Epidermal melanocyte (primary cell): ENCODE data around the gene CMAS.
"Not testable (repeated sequence)": the region's sequence is repeated elsewhere in the genome, so short reads cannot be mapped to it uniquely, and the experiment has no call there.

ENCODE experiments used
- DNase-seq: peaks from one replicate; pipeline ENCODE4 v3.0.0; 2011; ENCODE audit warnings: low spot score; ENCODE audit not compliant: insufficient read length

The CMAS gene

DNA sequence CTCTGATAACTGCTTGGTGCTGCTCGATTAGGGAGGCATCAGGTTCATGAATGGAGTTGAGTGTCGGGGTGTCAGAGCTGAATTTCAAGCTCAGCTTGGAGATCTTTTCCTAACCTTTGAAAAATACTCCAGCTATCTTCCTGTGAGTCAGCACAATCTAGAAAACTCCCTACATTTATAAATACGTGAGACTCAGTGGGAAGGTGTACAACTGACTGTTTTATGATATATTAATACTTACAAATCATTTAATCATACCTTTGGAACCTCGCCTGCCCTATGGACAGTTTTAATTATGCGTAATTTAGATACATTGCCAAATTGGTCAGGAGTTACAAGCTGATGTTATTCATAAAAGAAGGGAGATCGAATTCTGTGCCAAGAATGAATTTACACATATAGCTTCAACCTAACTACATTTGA is 961 bp downstream of the CMAS start:
- DNase-seq = no peak

DNA sequence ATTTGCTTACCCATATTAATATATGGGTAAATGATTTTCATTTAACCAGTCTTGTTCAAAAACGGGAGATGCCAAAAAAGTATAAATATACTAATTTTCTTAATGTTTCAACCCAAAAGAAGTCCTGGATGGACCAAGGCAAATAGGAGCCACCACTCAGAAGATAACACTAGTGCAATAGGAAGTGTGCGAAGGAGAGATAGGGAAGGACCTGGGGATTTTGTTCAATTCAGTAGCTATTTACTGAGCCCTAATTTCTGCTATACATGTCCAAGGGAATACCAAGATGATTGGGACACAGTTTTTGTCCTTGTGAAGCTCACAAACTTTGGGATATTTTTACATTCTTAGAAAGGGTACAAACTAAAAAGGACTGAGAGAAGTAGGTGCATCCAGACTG is 1.5 kb downstream of the CMAS start:
- DNase-seq = no peak

DNA sequence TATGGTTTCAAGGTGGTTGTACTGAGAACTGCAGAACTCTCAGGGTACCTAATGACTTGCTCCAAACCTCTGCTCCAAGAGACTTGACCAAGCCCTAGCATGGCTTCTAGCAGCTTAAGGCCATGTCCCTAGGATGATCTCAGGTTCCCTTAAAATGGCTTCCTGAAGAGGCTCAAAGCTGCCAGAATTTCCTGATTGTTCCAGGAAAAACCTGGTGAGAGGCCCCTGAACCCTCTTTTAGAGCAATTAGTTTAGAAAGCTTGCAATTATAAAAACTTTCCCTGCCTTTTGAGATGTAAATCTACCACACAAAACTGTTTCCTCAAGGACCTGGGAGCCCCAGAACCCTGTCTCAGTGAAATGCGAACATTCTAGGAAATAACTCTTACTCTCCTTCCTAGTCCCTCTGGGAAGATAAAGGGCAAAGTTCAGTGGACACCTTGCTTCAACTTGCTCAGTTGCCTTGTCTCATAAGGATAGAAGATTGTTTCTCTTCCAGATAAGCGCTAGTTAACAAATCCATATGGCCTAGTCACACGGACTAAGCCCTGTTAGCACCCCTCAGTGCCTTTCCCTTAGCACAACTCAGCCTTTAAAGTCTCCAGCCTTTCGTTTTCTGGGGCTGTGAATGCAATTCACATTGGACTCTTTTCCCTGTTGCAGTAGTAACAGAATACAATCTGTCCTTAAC is 2.5 kb downstream of the CMAS start:
- no peak for DNase-seq

DNA sequence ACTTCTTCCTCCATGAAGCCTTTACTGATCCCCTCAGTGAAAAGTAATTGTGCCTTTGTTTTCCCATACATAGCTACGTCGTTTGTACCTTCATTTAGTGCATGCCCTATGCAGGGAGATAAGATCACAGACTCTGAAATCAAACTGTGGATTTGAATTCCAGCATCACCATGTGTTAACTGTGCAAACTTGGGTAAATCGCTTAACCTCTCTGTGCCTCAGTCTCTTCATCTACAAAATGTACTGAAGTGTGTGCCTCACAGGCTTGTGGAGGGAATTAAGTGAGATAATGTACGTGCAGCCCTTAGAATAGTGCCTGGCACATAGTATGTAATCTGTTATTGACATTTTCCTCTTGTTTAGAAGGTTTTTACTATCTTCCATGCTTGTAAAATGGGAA is 4.1 kb downstream of the CMAS start:
- no peak for DNase-seq

- DNase-seq = no peak
Measured at GRCh38 chr12:22051114-22051698, 5.2 kb downstream of the CMAS start.

GRCh38 chr12:22052994-22053393 is 7.0 kb downstream of the CMAS start:
- DNase-seq = not testable (repeated sequence)

- DNase-seq = no peak
Measured at GRCh38 chr12:22054155-22054554, 8.1 kb downstream of the CMAS start.

DNA sequence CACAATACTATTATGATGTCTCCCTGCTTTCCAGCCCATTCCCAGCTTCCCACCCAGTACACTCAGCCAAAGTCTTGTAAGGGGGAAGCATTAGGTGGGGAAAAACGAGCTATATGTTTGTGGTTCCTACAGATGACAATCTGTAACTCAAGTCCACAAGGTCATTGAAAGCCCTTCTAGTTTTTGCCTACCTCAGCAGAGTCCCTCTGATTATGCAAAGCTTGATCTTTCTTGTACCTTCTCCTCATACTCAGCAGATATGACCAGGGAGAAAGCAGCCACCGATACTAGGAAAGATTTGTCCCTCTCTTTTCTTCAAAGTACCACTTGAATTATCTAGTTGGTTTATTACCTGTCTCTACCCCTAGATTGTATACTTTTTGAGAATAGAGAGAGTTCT is 10.6 kb downstream of the CMAS start:
- no peak for DNase-seq

- DNase-seq = no peak
Measured at GRCh38 chr12:22059976-22060647, 14.1 kb downstream of the CMAS start.

GRCh38 chr12:22064968-22065367 is 18.9 kb downstream of the CMAS start:
- no peak for DNase-seq

GRCh38 chr12:22066310-22066709 is 20.3 kb downstream of the CMAS start:
- no peak for DNase-seq

DNA sequence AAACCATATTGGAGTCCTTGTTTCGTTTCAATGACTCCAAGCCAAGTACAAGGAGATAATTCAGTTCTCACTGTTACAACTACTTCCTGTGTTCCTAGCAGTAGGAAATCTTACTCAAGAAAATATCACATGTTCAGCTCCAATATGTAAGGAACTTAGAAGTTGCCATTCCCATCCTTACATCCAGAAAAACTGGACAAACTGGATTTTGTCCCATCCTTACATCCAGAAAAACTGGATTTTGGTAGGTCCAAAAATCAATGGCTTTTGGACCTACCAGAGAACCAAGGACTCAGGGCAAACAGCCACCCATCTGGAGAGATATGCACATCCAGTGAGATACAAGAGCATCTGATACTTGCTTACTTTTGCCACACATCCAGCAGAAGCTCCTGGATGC is 23.8 kb downstream of the CMAS start:
- DNase-seq = no peak

- no peak for DNase-seq
Measured at GRCh38 chr12:22082190-22082701, 36.2 kb downstream of the CMAS start.

DNA sequence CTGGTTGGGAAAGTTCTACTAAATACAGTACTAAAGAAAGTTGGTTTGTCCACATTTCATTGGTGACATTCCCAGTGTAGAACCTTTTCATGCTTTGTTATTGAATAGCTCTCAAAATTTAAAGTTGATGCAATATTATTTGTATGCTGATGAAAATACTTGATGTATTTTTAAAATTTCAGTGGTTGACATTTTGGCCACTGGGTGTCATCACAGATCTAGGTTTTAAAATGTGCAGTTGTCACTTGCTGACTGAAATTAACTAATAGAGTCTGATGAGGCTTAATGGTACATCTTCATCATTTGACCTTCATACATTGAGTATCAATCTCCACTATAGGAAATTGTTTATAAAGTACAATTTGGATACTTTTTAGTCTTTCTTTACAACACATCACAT is 37.1 kb downstream of the CMAS start:
- DNase-seq = no peak

- no peak for DNase-seq
Measured at GRCh38 chr12:22084852-22085251, 38.8 kb downstream of the CMAS start.

DNA sequence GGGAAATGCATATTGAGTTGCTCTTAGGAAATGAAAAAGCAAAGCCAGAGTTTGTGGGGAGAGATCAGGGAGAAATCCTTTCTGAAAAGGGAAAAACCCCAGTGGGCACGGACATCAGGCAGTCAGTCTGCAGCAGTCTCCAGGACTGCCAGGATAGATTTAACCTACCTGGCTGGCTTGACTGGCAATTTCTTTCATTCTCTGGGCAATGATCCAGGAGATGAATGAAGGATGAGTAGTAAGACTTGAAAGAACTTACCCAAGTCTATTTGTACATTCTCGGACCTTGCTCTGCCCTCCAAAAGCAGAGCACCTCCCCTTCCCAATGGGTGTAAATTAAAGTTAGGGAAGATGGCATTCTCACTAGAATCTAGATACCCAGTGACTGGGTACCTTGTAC is 42.9 kb downstream of the CMAS start:
- no peak for DNase-seq

DNA sequence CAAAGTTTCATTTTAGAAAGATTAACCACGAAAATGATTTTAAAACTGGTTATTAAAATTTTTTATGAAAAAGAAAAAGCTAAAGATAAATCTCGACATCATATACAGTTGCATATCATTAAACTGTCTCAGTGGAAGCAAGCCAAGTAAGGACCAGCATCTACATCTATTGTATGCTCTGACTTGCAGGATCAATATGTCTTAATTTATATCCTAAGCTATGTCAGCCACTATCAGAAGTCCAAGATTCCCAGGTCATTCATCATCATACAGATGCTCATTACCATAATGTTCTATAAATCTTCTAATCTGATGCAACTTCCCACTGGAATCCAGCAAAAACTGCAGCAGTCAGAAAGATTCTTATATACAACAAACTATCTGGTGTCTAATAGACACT is 43.5 kb downstream of the CMAS start:
- DNase-seq = no peak

GRCh38 chr12:22099062-22099461 is 53.0 kb downstream of the CMAS start:
- DNase-seq = not testable (repeated sequence)

GRCh38 chr12:22100958-22101748 is 55.1 kb downstream of the CMAS start:
- DNase-seq = no peak

GRCh38 chr12:22101749-22102243 is 55.8 kb downstream of the CMAS start:
- DNase-seq = peak; percentile 70

- DNase-seq = no peak
Measured at GRCh38 chr12:22103418-22103817, 57.4 kb downstream of the CMAS start.

DNA sequence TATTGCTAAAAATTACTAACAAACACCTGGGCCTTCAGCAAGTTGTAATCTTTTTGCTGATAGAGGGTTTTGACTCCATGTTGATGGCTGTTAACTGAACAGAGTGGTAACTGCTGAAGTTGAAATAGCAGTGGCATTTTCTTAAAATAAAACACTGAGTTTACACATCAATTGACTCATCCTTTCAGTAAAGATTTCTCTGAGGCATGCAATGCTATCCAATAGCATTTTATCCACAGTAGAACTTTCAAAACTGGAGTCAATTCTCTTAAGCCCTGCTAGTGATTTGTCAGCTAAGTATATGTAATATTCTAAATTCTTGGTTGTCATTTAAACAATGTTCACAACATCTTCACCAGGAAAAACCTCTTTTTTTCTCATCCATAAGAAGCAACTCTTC is 59.5 kb downstream of the CMAS start:
- no peak for DNase-seq
